HG03354 (cell line): ENCODE data around the gene NEK9.
"Not testable (repeated sequence)": the region's sequence is repeated elsewhere in the genome, so short reads cannot be mapped to it uniquely, and the experiment has no call there.

Experiments
- ATAC-seq: cut with Tn5 transposase; IDR thresholded peaks from one replicate; pipeline ENCODE4 v1.9.1; 2021; ENCODE audit warnings: mild to moderate bottlenecking; ENCODE audit not compliant: unreplicated experiment, poor library complexity, severe bottlenecking

NEK9 gene

DNA sequence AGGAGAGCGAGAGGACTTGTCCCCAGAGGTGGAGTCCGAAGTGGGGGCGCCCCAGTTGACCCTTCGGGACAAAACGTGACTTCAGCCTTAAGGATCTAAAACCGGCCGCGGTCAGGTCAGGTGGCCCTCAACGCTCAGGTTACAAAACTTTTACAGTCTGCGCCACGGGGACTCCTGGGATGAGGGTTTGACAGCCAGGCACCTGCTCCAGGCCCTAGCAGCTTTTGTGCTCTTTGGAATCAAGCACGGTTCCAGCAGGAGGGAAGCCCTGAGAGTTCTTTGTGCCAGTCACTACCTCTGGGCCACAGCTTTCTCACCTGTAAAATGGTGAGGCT, 57.1 kb downstream of the NEK9 start:
- ATAC-seq: no peak

DNA sequence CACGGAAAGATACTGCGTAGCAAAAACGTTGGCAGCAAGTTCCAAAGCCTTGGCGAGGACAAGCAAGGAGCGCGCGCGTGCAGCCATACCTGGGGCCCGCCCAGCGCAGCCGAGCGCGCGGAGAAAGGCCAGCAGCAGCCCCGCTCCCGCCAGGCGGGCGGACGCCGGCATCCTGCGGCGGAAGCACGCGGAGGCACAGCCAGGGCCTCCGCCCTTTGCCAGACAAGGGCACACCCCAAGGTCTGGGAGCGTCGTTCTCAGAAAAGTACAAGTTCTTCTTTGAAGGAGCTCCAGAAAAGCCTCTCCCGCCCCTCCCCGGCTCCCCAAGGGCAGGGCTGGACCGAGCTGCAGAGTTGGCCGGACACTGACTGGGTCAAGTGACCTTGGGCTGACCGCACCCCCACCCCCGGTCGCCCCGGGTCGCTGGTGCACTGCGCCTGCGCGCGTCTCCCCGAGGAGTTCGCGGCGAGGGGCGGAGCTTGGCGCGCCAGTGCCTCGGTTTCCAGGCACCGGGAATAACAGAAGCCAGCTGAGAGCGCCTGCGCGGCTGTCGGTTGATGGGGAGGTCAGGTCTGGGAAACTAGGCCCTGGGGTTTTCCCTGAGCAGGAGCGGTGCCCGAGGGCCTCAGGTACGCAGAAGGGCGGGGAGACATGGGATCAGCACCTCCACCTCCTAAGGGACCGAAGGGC, 57.6 kb downstream of the NEK9 start, which contains the start of gene ZC2HC1C:
Gene ZC2HC1C (plus strand): TSS at position 521 of the 690 bp plus-strand sequence. CDS start 933 bp downstream, outside the sequence.
- peak; percentile 76 for ATAC-seq

DNA sequence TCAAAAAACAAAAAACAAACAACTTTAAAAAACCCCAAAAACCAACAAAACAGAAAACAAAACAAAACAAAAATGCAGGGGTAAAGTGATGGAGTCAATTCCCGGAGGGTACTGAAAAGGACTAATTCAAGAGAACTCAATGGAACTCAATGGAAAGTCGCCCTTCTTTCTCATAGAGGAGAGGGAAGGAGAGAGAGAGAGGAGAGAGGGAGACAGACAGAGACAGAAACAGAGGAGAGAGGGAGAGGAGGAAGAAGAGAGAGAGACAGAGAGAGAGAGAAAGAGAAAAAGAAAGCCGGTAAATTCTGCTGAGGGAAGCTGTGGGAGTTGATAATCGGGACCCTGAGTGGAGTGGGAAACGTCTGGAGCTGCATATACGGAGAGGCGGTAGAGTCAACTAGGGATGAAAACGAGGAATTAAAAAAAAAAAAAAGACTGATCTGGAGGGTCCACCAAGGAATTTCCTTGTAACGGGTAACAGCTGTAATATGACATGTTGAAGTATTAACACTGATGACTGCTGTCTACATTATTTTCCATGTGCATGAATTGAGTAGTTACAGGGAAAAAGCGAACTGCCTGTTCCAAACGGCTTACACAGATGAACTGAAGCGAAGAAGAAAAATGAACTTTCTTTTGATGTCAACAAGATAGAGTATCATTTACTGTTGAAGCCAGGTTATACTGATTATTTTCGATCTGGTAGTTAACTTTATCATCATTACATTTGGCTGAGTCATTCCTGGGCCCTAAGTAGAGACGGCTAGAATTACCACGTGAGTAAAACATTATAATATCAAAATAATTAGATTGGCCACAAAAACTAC, 58.3 kb downstream of the NEK9 start:
- peak; percentile 4 for ATAC-seq

DNA sequence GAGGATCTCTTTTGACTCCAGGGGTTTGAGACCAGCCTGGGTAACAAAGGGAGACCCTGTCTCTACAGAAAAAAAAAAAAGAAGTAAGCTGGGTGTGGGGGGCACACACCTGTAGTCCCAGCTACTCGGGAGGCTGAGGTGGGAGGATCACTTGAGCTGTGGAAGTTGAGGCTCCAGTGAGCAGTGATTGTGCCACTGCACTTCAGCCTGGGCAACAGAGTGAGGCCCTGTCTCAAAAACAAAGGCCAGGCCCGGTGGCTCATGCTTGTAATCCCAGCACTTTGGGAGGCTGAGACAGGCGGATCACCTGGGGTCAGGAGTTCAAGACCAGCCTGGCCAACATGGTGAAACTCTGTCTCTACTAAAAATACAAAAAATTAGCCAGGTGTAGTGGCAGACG, 59.1 kb downstream of the NEK9 start:
- not testable (repeated sequence) for ATAC-seq

DNA sequence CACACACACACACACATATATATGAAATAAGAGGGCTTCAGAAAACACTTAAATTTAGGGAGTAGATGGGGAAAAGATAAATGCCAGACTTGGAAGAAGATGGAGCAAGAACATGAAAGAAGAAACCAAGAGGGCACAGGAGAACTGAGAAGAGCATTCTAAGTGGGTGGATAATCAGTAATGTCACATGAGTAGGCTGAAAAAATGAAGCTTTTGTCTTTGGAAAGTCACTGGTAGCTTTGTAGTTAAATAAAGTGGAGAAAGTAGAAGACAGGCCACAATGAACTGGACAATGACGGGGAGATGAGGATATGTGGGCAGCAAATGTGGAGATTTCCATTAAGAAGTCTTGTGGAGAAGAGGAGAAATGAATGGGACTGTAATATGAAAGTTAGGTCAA, 59.6 kb downstream of the NEK9 start:
- ATAC-seq: no peak

DNA sequence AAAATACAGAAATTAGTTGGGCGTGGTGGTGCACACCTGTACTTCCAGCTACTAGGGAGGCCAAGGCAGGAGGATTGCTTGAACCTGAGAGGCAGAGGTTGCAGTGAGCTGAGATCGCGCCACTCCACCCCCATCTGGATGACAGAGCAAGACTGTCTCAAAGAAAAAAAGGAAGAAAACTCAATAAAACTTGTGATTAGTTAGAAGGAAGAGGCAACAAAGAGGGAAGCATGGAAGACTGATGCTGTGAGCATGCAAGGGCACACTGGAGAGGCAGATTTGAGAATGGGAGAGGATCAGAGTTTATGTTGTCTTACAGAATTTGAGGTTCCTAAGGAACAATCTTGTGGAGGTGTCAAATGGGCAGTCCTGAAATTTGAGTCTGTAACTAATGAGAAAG, 60.2 kb downstream of the NEK9 start:
- no peak for ATAC-seq

DNA sequence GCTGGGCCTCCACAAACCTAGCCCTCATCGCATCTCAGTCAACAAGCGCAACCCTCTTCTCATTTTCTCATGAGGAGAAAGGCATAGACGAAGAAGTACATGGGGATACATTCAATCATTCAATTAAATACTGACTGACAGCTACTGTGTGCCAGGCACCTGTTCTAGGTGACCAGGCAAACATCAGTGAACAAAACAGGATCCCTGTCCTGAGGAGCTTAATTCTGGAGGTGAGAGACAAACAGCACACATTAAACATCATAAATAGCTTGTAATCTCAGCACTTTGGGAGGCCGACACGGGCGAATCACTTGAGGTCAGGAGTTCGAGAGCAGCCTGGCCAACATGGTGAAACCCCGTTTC, 62.7 kb downstream of the NEK9 start:
- ATAC-seq: peak; percentile 33

DNA sequence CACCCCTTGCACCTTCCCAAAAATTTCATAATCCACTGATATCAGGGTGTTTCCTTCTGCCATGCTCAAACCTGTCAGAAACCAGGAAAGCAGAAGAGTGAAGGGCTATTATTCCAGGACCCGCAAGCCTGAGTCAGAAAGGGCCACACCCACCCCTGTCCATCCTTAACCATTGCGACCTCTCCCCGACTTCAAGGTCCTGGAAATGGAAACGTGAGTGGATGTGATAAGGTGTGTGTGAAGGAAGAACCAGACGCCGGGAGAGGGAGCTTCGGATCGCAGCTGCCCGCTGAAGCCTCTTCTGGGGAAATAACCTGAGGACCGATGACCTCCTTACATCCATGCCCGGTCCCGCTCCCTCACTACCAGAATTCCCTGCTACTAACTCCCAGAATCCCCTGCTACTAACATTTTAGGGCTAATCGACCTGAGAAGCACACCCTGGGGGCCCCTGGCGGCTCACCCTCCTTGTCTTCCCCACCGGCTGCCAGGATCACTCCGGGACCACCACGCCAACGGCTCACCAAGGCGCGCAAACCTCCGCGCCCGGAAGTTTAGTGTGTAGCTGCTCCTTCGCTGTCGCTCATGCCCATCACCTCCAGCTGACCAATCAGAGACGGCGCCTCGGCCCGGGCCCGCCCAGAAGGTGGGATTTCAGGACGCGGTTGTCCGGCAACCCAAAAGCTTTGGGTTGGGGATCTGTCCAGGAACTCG, 63.2 kb downstream of the NEK9 start, which contains the start of gene ACYP1:
Gene ACYP1 (minus strand): TSS at position 534 of the 714 bp plus-strand sequence. CDS start 471 bp downstream, at position 63.
- peak; percentile 98 for ATAC-seq

DNA sequence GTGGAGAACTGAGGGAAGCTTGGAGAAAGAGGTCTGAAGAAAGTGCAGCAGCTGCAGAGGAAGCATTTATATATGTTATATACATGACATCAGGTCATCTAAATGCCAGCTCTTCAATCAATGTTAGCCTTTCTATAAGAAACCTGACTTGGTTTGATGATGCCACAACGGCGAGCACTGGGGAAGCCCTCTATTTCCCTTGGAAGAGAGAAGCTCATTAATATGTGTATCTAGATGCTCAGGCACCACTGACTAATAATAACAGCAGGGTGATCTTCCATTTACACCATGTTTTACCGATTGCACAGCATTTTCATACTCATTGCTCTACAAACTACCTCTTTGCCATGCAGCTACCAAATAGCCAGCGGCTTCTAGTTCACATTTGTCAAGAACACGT, 63.8 kb downstream of the NEK9 start:
- no peak for ATAC-seq

DNA sequence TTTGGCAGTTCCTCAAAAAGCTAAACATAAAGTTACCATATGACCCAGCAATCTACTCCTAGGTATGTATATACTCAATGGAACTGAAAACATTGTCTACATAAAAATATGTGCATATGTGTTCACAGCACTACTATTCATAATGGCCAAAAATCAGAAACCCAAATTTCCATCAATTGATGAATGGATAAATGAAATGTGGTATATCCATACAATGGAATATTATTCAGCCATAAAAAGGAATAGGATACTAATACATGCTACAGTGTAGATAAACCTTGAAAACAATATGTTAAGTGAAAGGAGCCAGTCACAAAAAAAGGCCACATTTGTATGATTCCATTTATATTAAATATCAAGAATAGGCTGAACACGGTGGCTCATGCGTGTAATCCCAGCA, 66.4 kb downstream of the NEK9 start:
- no peak for ATAC-seq

DNA sequence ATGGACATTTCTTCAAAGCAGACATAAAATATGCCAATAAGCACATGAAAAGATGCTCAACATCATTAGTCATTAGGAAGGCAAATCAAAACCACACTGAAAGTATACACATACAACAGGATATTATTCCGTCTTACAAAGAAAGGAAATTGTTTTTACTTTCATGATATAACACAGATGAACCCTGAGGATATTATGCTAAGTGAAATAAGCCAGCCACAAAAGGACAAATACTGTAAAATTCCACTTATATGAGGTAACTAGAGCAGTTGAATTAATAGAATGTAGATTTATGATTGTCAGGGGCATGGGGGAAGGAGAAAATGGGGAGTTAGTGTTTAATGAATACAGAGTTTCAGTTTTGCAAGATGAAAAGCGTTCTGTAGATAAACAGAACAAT, 67.2 kb downstream of the NEK9 start:
- ATAC-seq: no peak

DNA sequence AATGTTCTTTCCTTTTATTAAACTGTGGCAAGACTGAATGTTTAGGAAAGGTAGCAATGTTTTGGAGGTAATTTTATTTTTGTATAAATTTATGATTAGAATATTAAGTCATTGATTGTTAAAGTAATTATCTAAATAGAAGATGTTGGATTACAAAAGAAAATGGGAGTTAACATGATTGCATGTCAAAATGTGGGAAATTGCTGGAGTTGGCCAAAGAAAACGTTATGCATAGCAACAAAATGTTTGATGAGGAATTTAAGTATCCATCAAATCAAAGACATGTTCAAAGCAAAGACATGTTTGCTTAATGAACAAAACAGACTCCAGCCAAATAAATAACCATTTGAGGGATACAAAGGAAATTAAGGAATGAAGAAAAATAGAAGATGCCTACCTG, 72.4 kb downstream of the NEK9 start:
- ATAC-seq: no peak

DNA sequence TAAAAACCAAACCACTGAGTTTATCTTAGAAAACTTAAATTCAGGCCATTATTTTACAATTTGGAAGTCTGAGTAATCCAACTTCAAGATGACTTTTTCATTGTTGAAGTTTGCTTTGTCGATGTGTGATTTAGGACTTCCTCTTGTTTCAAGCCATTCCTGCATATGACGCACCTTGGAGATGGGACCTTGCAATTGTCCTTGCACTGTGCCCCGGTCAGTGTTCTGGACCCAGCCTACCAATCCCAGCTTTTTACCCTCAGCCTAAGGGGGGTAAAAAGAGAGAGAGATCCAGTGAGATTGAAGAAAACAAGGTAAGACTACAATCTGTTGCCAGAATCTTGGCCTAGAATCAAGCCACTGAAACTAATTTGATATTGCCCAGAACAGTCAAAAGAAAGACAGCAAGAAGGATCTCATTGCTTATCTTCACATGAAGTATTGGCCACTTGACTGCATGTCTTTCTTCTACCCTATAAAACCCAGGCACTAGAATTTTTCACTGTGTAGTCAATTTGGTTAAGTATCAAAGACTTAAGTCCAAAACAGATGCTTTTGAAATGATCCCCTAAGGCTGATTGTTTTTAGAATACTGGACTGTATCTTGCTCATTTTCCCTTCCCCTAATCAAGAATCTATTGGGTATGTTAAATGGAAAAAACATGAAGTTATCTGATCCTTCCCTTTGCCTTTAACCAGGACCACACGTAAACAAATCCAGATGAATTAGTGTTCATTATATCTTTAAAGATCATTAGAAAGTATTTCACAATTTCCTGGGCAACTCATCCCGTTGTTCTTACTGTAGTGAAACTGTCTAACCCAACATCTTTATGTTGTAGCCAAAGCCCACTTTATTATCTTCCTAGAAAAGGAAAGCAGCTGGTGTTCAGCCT, 73.2 kb downstream of the NEK9 start:
- no peak for ATAC-seq

DNA sequence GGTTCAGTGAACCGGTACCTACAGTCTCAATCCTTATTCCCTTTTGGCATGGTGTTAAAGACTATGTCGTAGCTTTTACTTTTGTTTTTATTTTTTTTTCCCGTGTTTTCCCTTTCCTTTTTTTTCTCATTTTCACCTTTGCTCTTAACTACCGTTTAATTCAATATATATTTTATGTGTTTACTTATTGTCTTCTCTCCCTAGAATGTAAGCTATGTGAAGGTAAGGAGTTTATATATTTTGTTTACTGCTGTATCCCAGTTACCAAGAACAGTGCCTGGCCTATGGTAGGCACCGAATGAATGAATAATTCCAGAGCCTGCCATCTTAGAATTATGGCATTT, 75.3 kb downstream of the NEK9 start:
- no peak for ATAC-seq

DNA sequence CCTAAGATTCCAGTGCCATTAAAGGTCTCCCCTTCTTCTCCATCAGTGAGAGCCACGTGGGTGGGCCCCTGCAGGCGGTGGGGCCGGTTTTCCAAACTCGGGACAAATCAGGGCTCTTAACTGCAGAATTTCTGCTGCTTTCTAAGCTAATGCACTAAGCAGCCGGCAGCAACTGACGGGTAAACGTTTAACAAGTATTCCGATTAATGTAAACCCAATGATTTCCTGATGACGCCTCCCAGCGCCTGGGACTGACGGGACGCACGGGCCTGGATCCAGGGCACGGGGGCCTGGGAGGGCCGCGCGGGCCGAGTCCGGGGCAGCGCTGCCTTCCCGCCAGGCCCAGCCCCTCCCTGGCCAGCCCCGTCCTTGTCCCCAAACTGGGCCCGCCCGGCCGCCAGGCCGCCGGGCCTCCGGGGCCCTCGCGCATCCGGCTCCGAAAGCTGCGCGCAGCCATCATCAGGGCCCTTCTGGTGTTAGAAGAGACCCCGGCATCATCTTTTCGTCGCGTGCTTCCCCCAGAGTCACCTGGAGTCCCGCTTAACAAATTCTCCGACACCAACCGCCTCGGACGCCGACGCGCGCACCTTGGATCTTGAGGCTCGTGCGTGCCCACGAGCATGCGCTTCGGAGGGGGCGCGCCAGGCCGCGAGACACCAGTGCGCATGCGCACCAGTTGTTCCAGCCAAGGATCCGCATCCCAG, 75.8 kb downstream of the NEK9 start, which contains the start of gene MLH3:
Gene MLH3 (minus strand): TSS at position 616 of the 704 bp plus-strand sequence. CDS start 1,812 bp downstream, outside the sequence.
- ATAC-seq: peak; percentile 70

DNA sequence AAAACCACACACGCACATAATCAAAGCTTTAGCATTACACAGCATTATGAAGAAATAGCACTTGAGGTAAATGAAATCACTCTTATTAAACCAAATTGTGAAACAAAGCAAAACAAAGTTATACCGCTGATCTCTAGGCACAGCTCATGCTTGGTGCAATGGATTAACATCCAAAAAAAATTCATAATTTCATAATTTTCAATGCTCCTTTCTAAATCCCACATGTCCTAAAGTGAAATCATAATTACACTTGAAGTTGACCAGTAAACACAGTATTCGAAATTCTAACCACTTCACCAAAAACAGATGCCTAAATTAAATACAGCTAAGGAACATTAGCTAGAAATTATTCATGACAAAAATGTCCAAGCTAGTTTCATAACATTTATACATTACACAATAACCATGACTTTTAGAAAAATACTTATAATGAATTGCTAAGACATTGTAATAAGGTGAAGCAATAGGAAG, 77.1 kb downstream of the NEK9 start:
- no peak for ATAC-seq

DNA sequence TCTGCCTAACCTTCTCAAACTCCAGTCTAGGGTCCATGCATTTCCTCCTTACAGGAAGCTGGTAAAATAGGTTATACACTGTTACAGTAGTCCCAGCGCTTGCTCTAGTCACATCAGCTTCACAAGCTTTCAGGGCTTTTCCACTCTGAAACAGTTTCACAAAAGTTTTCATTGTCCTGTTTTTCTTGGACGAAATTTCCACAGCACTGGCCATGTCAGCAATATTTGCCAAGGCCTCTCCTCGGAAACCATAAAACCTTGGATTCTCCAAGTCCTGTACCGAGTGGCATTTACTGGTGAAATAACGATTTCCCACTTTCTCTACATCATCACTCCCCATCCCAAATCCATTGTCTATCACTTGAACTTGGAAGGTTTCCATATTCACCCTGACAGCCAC, 77.7 kb downstream of the NEK9 start:
- no peak for ATAC-seq

DNA sequence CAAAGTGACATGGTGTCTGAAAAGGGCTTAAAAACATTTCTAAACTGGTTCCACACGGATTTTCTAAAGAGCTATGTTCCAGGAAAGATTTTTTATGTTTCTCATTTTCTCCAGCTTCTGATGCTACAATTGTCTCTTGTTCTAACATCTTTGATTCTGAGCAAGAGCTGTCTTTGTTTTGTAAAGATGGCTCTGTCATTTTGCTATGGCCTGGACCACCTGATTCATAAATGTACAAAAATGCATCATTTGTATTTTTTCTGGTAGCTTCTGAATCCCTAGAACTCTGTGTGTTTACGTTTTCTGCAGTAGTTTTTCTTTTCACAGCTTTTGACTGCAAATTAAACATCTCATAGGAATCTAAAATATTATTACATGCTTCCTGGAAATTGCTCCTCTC, 78.7 kb downstream of the NEK9 start:
- no peak for ATAC-seq

DNA sequence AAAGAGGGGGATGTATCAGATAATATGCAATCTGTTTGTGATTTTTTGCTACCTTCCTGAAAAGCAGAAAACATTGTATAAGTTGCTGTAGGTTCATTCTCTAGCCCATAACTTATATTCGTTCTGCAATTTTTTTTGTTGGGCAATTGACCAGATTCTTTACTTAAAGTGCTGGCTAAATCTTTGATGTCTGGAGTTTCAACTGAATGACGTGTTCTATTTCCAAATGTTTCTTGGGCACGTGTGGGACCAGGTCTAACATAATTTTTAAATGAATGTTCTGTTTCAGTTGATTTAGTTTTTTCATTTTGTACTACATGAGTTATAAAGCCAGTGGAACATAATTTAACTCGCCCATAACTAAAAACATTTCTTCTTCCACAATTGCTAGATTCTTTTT, 79.3 kb downstream of the NEK9 start:
- no peak for ATAC-seq
